ENCODE measurements around the gene RASSF7. TPM values are rescaled to one million over a fixed set of nuclear protein-coding genes. Genes with fewer than 3 reads are reported as not detected.

Gene RASSF7
- total and polyA plus RNA-seq, 2 donors (not counting 1 experiment from before 2014, with no cell fraction given) = 29.8 to 89.3 TPM

- Histone ChIP-seq H3K36me3 (replicated peaks in 1 of 2; ENCODE audit: control extremely low read depth in 1 of 2, control insufficient read depth in 1 of 2, extremely low read depth in 1 of 2, insufficient read depth in 2 of 2, low read length in 1 of 2) (peaks cover 0 to 82% of the 10 kb centered on the region in 2 experiments), H4K20me1 (ENCODE audit: control insufficient read depth, insufficient read depth, low read length, poor library complexity, severe bottlenecking) (peaks cover 71% of the 10 kb centered on the region), H3K27ac (ENCODE audit: low read length in 2 of 2) (no peak overlapping the region), H2AFZ (ENCODE audit: insufficient read depth, low read depth, low read length, poor library complexity, severe bottlenecking) (no peak overlapping the region), H3K4me2 (replicated peaks; ENCODE audit: low read depth, low read length, poor library complexity, severe bottlenecking) (no peak overlapping the region), H3K4me1 (ENCODE audit: control insufficient read depth in 2 of 2, insufficient read depth in 2 of 2, low read length in 2 of 2) (peaks cover 11 to 23% of the 10 kb centered on the region in 2 donors), H3K9me3 (ENCODE audit: control extremely low read depth in 1 of 3, control insufficient read depth in 2 of 3, insufficient read depth in 1 of 3, low read length in 2 of 3) (no peaks in the 10 kb centered on the region), H3K79me2 (ENCODE audit: control insufficient read depth, insufficient read depth, low read length) (peaks cover 9% of the 10 kb centered on the region), H3K27me3 (replicated peaks in 1 of 4; ENCODE audit: control extremely low read depth in 1 of 4, control insufficient read depth in 3 of 4, insufficient read depth in 4 of 4, low read length in 3 of 4) (no peaks in the 10 kb centered on the region), H3K4me3 (ENCODE audit: control extremely low read depth in 1 of 5, extremely low read depth in 1 of 5, insufficient read depth in 1 of 5, low read depth in 2 of 5, low read length in 4 of 5) (no peak overlapping the region), H3K9ac (ENCODE audit: low read length) (no peak overlapping the region)
- no peaks in the 10 kb centered on the region for H3K27me3 Mint-ChIP-seq
- WGBS (ENCODE audit: insufficient coverage) = 98% methylated on average over 11 of the region's 18 CpGs
- intact Hi-C loops (cut with micrococcal nuclease) = loop anchor here (10.0 kb wide), 1 partner anchor 115 kb away; no protein-coding TSS in a partner anchor
- ATAC-seq (ENCODE audit: low read depth) (no peak), DNase-seq (no peak)
- peaks cover 9% of the 10 kb centered on the region for H3K4me1 Mint-ChIP-seq
- ChIA-PET CTCF (no interaction called here), POLR2A (no interaction called here)
- no peak overlapping the region for H3K4me3 Mint-ChIP-seq
- no peak overlapping the region for H3K27ac Mint-ChIP-seq
- no peak for TF ChIP-seq EZH2 (IDR thresholded peaks at IDR 0.05; ENCODE audit: borderline replicate concordance, insufficient read depth, low read depth, low read length, poor library complexity, severe bottlenecking)
- TF ChIP-seq, protein P1, sequence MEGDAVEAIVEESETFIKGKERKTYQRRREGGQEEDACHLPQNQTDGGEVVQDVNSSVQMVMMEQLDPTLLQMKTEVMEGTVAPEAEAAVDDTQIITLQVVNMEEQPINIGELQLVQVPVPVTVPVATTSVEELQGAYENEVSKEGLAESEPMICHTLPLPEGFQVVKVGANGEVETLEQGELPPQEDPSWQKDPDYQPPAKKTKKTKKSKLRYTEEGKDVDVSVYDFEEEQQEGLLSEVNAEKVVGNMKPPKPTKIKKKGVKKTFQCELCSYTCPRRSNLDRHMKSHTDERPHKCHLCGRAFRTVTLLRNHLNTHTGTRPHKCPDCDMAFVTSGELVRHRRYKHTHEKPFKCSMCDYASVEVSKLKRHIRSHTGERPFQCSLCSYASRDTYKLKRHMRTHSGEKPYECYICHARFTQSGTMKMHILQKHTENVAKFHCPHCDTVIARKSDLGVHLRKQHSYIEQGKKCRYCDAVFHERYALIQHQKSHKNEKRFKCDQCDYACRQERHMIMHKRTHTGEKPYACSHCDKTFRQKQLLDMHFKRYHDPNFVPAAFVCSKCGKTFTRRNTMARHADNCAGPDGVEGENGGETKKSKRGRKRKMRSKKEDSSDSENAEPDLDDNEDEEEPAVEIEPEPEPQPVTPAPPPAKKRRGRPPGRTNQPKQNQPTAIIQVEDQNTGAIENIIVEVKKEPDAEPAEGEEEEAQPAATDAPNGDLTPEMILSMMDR (IDR thresholded peaks at IDR 0.05) = no peak
- H3K9me3 Mint-ChIP-seq (ENCODE audit: insufficient read depth) = no peaks in the 10 kb centered on the region
These were observed 49.5 kb downstream of the RASSF7 start for GRCh38 chr11:610146-610801.

All from B cell (primary cell).